ENCODE data around the gene BACH2. TPM values are rescaled to one million over a fixed set of nuclear protein-coding genes. Genes with fewer than 3 reads are reported as not detected.

Gene BACH2
- total RNA-seq, 1 donor from 2014 or later = 6.4 TPM

GRCh38 chr6:89977808-89978748, 318.6 kb downstream of the BACH2 start:
- H3K27ac ChIP-seq = no peak overlapping the region
- no peak overlapping the region for H3K4me3 ChIP-seq
- DNase-seq (ENCODE audit: extremely low spot score in 2 of 2) = no peak
- peaks cover 10% of the 10 kb centered on the region for H3K4me1 ChIP-seq
- intact Hi-C loops (cut with DNase I) = no loop called here
- no peaks in the 10 kb centered on the region for H3K9me3 ChIP-seq
- no peaks in the 10 kb centered on the region for H3K36me3 ChIP-seq
- no peaks in the 10 kb centered on the region for H3K27me3 ChIP-seq
- TF ChIP-seq POLR2A (IDR thresholded peaks at IDR 0.05) = no peak
- no peak for TF ChIP-seq CTCF (IDR thresholded peaks at IDR 0.05)
- no peak for TF ChIP-seq POLR2AphosphoS5 (IDR thresholded peaks at IDR 0.05; ENCODE audit: insufficient read depth in 1 of 2, low read depth in 1 of 2)

- Histone ChIP-seq H3K27ac (no peak overlapping the region), H3K27me3 (no peaks in the 10 kb centered on the region), H3K4me3 (no peak overlapping the region), H3K4me1 (peaks cover 10% of the 10 kb centered on the region), H3K9me3 (no peaks in the 10 kb centered on the region), H3K36me3 (no peaks in the 10 kb centered on the region)
- intact Hi-C loops (cut with DNase I) = no loop called here
- TF ChIP-seq CTCF (IDR thresholded peaks at IDR 0.05) (no peak), POLR2AphosphoS5 (IDR thresholded peaks at IDR 0.05; ENCODE audit: insufficient read depth in 1 of 2, low read depth in 1 of 2) (no peak), POLR2A (IDR thresholded peaks at IDR 0.05) (no peak)
- DNase-seq (ENCODE audit: extremely low spot score in 2 of 2) = no peak
Observed at GRCh38 chr6:89976694-89977020, 320.0 kb downstream of the BACH2 start.

GRCh38 chr6:89975991-89976693, 320.5 kb downstream of the BACH2 start:
- Histone ChIP-seq H3K9me3 (no peaks in the 10 kb centered on the region), H3K36me3 (no peaks in the 10 kb centered on the region), H3K27me3 (no peaks in the 10 kb centered on the region), H3K4me3 (no peak overlapping the region), H3K27ac (no peak overlapping the region), H3K4me1 (peaks cover 10% of the 10 kb centered on the region)
- no peak for DNase-seq (ENCODE audit: extremely low spot score in 2 of 2)
- intact Hi-C loops (cut with DNase I) = no loop called here
- no peak for TF ChIP-seq CTCF (IDR thresholded peaks at IDR 0.05)
- no peak for TF ChIP-seq POLR2AphosphoS5 (IDR thresholded peaks at IDR 0.05; ENCODE audit: insufficient read depth in 1 of 2, low read depth in 1 of 2)
- no peak for TF ChIP-seq POLR2A (IDR thresholded peaks at IDR 0.05)

- Histone ChIP-seq H3K9me3 (no peaks in the 10 kb centered on the region), H3K36me3 (no peaks in the 10 kb centered on the region), H3K27ac (no peak overlapping the region), H3K4me1 (peaks cover 10% of the 10 kb centered on the region), H3K4me3 (no peak overlapping the region), H3K27me3 (no peaks in the 10 kb centered on the region)
- intact Hi-C loops (cut with DNase I) = no loop called here
- DNase-seq (ENCODE audit: extremely low spot score in 2 of 2) = no peak
- no peak for TF ChIP-seq CTCF (IDR thresholded peaks at IDR 0.05)
- TF ChIP-seq POLR2AphosphoS5 (IDR thresholded peaks at IDR 0.05; ENCODE audit: insufficient read depth in 1 of 2, low read depth in 1 of 2) = no peak
- no peak for TF ChIP-seq POLR2A (IDR thresholded peaks at IDR 0.05)
Observed at GRCh38 chr6:89975366-89975765, 321.3 kb downstream of the BACH2 start.

DNA sequence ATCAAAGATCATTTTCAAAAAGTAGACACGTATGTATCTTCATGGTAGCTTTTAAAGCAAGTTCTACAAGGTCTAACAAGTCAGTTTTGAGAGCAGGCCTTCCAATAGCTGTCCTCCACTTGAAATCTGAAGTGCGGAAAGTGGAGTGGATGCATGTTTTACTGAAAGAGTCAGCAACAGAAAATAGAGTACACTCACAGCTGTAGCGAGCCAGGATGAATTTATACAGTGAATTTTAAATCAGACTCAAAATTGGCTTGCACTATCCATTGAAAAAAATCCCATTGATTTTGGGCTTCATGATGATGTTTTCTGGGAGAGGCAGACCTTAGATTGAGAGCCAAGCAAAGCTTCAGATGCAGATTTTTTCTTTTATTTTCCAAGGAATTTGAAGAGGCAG, 321.8 kb downstream of the BACH2 start:
- H3K27me3 ChIP-seq = no peaks in the 10 kb centered on the region
- H3K4me1 ChIP-seq = peaks cover 10% of the 10 kb centered on the region
- H3K27ac ChIP-seq = no peak overlapping the region
- DNase-seq (ENCODE audit: extremely low spot score in 2 of 2) = no peak
- H3K9me3 ChIP-seq = no peaks in the 10 kb centered on the region
- no peaks in the 10 kb centered on the region for H3K36me3 ChIP-seq
- H3K4me3 ChIP-seq = no peak overlapping the region
- intact Hi-C loops (cut with DNase I) = no loop called here
- TF ChIP-seq CTCF (IDR thresholded peaks at IDR 0.05) (no peak), POLR2AphosphoS5 (IDR thresholded peaks at IDR 0.05; ENCODE audit: insufficient read depth in 1 of 2, low read depth in 1 of 2) (no peak), POLR2A (IDR thresholded peaks at IDR 0.05) (no peak)
